ENCODE data around the gene SLC23A2.
"Not testable (repeated sequence)": the region's sequence is repeated elsewhere in the genome, so short reads cannot be mapped to it uniquely, and the experiment has no call there.

Gene SLC23A2

GRCh38 chr20:4898282-4899244 lies 102.7 kb downstream of the SLC23A2 start:
- DNase-seq: no peak

DNA sequence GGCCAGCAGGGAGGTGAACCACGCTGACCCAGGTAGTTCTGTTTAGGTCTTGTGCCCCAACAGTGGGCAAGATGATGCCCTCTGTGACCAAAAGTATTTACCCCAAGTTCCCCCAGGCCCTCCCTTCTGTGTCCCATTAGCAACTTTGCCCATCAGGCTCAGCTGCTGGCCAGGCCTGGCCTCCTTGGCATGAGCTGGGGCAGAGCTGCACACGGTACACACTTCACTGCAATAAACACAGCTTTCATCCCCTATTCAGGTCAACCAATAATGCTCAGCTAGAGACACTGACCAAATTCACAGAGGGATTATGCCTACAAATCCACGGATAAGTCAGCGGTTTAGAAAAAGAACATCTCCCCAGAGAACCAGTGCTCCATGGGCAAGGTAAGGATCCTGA lies 103.7 kb downstream of the SLC23A2 start:
- no peak for DNase-seq

GRCh38 chr20:4896971-4897497 lies 104.3 kb downstream of the SLC23A2 start:
- DNase-seq: no peak

GRCh38 chr20:4896119-4896702 lies 105.1 kb downstream of the SLC23A2 start:
- DNase-seq: no peak

- DNase-seq: no peak
Observed at GRCh38 chr20:4894981-4895381, 106.3 kb downstream of the SLC23A2 start.

DNA sequence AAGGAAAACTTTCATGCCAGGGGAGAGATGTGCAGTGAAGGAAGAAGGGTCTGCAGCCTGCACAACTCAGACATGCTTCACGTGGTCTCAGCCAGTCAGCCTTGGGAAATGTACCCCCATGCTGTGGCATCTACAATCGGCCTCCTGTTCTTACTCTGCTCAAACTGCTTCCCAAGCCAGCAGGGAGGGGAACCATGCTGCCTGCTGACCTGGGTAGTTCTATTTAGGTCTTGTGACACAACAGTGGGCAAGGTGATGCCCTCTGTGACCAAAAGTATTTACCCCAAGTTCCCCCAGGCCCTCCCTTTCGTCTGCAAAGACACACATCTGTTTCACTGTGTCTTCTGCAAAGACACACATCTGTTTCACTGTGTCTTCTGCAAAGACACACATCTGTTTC lies 106.9 kb downstream of the SLC23A2 start:
- DNase-seq: no peak

DNA sequence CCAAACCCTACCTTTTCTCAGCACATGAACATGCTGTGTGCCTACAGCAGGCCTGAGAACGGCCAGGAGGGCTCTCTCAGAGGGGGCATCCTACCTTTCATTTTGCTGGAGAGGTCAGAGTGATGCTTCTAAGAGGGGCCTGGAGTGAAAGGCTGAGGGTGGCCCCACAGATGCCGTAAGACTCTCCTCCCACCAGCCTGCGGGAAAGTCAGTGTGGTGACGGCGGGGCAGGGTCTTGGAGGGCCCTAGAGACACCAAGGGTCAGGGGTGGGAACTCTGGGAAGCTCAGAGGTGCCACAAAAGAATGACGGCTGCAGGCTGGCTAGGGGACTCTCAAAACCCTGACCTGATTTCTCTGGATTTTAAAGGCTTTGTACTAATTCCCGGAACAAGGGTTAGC lies 107.6 kb downstream of the SLC23A2 start:
- DNase-seq: no peak

GRCh38 chr20:4891997-4892396 lies 109.3 kb downstream of the SLC23A2 start:
- DNase-seq: no peak

DNA sequence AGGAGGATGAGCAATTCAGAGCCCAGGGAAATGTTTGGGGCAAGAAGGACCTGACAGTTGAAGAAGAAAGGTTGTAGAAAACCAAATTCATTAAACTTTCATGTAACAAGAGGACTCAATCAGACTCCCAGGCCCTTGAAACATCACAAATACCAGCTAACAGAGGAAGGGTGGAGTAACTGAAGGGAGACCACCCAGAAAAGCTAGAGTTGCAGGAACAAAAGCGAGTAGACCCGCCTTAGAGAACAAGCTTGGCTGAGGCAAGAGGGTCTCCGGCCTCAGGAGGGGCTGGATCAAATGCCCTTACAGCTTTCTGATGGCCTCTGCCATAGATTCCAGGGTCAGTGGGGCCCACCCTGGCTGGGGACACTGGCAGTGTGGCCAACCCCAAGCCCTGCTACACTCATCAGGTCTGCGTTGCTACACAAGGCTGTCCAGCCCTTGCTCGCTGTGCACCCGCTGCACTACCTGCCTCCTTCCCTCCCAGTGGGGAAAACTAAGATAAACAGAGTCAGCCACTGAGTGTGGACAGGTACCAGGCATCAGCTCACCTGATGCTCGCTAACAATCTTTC lies 110.0 kb downstream of the SLC23A2 start:
- no peak for DNase-seq

DNA sequence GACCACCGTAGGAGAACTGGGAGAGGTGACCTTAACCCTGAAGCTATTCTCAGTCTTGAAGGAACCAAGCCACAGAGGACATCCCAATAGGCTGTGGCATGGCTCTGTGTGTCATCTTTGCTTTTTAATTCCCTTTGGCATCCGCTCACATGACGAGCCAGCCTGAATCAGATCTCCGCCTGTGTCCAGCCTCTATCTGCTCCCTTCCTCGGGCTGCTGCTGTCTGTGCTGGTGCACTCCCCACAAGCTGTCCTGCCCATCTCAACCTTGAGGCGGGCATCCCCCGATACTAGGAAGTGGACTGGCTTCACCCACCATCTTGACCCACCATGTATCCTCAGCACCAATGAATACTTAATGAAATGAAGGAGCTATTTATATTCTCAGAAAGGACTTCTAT lies 111.9 kb downstream of the SLC23A2 start:
- DNase-seq: no peak

DNA sequence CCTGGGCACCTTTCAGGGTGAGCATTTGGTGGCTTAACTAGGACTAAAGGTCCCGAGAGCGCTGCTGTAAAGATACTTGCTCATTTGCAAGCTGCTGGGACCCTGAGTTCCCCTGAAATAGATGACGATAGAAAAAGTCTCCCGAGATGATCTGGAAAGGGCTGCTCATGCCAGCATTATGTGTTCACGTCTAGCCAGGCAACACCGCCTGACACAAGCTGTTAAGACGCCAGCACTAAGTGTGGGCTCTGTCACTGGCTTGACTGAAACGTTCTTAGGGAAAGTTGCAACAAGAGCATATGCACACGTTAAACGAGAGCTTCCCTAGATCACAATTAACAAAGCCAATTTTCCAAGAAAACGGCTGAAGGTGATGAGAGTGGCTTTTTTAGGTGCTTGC lies 113.7 kb downstream of the SLC23A2 start:
- no peak for DNase-seq

- no peak for DNase-seq
Observed at GRCh38 chr20:4886771-4887527, 114.4 kb downstream of the SLC23A2 start.

DNA sequence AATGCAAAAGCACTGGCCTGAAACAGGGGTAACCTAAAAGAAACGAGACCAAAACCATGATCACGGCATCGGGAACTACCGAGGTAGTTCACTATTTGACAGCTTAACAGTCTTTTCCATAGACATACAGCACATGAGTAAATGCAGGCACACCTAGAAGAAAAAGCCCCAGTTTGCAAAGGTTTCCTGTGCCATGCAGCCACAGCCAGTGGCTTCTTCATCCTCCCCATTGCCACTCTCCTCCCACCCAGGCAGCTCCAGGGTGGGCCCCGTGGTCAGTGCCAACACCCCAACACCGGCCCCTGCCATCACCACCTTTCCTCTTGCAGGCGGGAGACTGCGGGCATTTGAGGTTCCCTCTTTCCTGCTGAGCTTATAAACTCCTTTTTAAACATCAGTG lies 115.4 kb downstream of the SLC23A2 start:
- no peak for DNase-seq

DNA sequence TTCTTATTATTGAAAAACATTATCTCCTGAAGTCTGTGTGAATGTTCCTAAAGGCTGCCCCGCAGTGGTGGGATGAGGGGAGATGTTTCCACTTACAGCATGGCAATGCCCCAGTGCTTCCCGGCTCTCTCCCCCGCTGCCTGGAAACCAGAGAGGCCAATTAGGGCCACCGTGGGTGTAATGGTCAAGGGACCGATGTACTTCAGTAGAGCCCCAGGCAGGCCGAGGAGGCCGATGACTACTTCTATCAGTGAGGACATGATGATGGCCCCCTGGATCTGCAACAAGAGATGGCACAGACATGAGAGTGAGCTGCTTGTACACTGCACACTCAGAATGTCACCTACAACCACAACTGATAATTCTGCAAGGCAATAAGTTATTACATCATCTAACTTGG lies 117.8 kb downstream of the SLC23A2 start:
- no peak for DNase-seq

DNA sequence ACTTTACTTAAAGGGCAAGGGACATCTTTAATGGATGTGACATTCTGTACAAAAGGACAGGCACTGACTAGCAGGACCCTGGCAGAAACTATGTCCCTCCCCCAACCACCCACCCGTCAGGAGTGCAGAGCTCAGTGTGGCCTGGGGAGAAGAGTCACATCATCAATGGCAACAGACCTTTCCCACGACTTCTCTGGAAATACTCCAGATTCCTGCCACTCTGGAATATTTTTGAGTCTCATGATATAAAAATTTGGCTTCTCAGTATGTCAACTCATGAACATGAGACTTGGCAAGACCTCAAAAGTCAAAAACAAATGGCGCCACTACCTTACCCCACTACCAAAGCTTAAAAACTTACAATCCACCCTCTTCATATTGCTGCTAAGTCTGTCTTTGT lies 118.3 kb downstream of the SLC23A2 start:
- DNase-seq: no peak

- DNase-seq: no peak
Observed at GRCh38 chr20:4881006-4881730, 120.1 kb downstream of the SLC23A2 start.

DNA sequence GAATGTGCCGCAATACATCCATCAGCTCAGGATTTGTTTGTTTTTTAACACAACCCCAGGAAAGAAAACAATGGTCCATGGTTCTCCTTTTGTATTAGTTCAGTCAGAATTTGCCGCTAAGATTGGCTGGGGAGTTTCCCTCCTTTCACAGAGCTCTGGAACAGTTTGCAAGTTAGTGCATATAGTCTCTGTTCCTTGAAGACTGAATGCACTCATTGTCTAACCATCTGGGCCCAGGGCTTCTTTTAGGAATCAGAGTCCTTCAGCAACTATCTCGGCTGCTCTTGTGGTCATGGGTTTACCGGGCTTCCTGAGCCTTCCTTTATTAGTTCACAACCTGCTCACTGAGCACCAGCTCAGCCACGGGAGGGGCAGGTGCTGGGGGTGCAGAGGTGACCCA lies 121.3 kb downstream of the SLC23A2 start:
- no peak for DNase-seq

GRCh38 chr20:4878099-4878498 lies 123.2 kb downstream of the SLC23A2 start:
- DNase-seq: not testable (repeated sequence)

DNA sequence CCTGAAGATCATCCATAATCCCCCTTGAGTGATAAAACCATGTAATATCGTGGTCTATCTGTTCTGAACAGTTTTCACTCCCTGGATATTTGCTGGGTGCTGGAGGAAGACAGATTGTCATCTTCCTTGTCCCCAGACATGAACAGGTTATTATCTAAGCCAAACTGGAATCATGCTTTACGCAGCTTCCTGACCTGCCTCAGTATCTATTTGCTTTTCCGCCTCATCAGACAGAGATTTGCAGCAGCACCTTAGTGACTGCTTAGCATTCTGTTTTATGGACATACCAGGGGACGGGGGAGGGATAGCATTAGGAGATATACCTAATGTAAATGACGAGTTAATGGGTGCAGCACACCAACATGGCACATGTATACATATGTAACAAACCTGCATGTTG lies 124.6 kb downstream of the SLC23A2 start:
- DNase-seq: no peak

GRCh38 chr20:4876301-4876700 lies 125.0 kb downstream of the SLC23A2 start:
- no peak for DNase-seq

DNA sequence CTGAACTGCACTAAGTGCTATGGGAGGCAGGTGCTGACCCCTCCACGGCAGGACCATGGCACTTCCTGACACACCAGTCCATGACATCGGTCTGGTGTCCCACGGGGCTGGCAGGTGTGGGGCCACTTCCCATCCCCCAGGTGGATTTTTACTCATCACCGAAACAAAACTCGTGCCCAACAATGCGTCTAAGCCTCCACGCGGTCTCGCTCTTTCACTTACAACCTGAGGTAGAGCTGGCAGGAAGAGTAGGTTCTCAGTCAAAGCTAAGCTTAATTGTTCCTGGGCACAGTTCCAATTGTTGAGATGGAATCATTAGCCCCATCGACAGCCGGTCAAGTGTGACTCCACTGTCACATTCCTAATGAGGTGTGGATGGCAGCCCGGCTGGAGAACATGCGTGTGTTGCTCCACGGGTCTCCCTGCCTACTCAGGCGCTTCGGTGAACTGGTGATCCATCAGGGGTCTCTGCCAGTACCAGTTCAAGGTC lies 125.7 kb downstream of the SLC23A2 start:
- DNase-seq: no peak

- no peak for DNase-seq
Observed at GRCh38 chr20:4873396-4873795, 127.9 kb downstream of the SLC23A2 start.

Data from stimulated activated CD8-positive, alpha-beta memory T cell treated with anti-CD3 and anti-CD28 coated beads, Interleukin-4, amount 100 ng/mL, for 48 hours (primary cell).